ENCODE results near the gene FXYD5.
"Not testable (repeated sequence)": the region's sequence is repeated elsewhere in the genome, so short reads cannot be mapped to it uniquely, and the experiment has no call there.

Gene FXYD5

GRCh38 chr19:35138305-35138892 lies 16.1 kb upstream of the FXYD5 start, which contains the start of gene FXYD1:
FXYD1 (plus strand) TSS chr19:35138824; CDS start chr19:35140080, 1,256 bp downstream.
- no peak for DNase-seq

- DNase-seq = no peak
Observed at GRCh38 chr19:35140207-35140961, 14.2 kb upstream of the FXYD5 start.

DNA sequence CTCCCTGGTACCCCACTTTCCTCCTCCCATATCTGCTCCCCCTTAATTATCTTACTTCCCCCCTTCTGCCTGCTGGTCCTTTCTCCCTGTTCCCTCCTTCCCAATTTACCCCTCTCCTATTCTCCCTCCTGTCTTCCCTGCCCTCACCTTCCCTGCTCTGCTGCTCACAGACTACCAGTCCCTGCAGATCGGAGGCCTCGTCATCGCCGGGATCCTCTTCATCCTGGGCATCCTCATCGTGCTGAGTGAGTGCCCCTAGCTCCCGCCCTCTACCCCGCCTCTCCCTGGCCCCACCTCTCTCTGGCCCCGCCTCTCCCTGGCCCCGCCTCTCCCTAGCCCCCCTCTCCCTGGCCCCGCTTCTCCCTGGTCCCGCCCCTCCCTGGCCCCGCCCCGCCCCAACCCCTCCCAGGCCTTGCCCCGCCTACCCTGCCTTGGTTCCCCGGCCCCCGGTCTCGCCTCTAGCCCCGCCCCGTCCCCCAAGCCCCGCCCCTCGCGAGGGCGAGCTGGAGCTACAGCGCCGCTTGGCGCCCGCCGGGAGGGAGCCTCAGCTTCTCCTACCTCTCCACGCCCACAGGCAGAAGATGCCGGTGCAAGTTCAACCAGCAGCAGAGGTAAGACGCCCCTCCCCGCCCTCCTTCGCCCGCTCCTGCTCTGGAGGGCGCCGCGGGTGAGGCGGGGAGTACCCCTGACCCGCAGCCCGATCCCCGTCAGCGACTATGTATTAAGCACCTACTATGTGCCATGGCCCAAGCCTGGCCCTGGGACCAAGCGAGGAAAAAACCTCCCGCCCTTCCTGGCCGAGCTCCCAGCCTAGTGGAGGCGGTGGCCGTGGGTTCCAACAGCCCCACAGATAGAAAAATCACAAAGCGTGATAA lies 13.3 kb upstream of the FXYD5 start:
- DNase-seq = peak; percentile 88 to 97 (median 96)

DNA sequence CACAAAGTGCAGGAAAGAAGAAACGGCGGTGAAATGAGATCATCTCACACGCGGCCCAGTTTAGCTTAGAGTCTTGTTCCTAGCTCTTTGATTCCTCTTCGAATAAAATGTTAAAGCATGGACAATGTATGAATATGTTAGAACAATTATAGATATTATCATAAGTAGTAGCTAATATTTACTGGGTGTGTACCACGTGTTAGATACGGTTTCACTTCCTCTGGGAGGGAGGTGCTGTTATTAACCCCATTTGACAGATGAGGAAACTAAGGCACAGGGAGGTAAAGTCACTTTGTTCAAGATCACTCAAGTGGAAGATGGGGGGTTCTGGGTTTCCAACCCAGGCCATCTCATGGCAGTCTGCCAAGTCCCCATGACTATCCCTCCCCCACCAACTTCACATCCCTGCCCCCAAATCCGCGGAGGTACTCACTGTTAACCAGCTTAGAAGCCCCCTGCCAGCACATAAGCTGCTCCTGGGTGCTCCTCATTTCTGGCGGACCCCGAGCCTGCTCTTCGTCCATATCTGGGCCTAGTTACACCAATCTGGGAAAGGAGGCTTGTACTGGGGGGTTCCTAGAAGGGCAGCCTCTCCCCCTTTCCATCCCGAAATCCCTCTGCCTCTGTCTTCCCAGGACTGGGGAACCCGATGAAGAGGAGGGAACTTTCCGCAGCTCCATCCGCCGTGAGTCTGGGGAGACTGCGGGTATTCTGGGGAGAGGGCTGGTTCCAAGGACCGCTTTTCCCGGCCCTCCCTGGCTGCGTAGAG lies 12.5 kb upstream of the FXYD5 start:
- DNase-seq = peak in 1 of 5 experiments; percentile 34

DNA sequence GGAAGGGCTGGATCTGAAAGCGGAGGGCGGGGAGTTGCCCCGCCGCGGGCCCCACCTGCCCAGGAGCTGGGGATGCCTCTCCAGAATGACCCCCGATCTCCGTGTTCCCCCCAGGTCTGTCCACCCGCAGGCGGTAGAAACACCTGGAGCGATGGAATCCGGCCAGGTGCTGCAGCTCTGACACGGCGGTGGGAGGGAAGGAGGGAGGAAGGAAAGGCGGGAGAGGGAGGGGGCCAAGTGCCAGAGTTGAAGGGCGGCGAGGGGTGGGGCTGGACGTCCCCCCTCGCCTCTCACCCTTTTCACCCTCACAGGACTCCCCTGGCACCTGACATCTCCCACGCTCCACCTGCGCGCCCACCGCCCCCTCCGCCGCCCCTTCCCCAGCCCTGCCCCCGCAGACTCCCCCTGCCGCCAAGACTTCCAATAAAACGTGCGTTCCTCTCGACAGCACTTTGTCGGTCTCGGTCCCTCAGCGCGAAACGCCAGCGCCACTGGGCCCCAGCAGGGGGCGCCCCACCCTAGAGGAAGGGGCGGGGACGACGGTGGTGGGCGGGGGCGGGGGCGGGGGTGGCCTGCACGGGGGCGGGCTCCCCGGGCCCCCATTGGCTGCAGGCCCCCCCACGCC lies 11.8 kb upstream of the FXYD5 start:
- DNase-seq = peak; percentile 43 to 70 (median 59)

DNA sequence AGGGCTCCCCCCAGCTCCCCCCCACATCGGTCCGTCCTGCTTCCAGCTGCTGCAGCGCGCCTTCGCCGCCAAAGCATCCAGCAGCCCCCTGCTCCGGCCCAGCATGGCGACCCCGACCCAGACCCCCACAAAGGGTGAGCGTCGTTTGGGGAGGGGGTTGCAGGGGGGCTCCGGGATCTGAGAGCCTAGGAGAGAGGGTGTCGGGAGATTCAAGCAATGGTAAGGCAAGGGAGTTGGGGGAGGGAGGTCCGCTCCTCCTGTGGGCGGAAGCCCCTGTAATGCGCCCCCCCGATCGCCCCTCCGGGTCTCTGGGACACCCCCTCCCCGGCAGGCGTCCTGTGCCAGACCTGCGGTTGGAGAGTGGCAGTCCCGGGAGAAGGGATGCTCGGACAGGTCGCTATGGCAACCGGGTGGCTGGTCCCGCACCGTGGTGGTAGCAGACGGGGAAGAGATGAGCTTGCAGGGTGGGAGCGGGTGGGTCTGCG lies 11.3 kb upstream of the FXYD5 start, which contains the start of gene FXYD7:
FXYD7 (plus strand) TSS at position 25 of the 485 bp plus-strand sequence; CDS start at position 104, 79 bp downstream.
- DNase-seq = peak in 1 of 5 experiments; percentile 16

DNA sequence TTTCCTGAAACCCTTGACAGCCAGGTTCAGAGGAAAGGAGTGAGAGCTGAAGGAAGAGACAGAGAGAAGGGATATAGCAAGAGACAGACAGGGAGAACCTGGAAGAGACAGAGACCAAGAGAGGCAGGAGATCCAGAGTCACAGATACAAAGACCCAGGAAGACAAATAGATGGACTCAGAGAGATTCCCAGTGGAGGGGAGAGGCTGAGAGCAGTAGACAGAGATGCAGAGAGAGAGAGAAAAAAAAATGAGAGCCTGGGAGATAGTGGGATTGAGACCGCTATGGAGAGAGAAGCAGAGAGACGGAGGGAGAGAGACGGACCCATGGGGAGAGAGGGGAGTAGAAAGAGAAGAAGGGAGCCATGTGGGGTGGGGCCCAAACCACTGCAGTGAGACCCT lies 10.7 kb upstream of the FXYD5 start:
- DNase-seq = no peak

- DNase-seq = no peak
Observed at GRCh38 chr19:35144259-35144599, 10.3 kb upstream of the FXYD5 start.

GRCh38 chr19:35144600-35145436 lies 9.7 kb upstream of the FXYD5 start:
- DNase-seq = peak in 2 of 5 experiments; percentile 32 to 51

DNA sequence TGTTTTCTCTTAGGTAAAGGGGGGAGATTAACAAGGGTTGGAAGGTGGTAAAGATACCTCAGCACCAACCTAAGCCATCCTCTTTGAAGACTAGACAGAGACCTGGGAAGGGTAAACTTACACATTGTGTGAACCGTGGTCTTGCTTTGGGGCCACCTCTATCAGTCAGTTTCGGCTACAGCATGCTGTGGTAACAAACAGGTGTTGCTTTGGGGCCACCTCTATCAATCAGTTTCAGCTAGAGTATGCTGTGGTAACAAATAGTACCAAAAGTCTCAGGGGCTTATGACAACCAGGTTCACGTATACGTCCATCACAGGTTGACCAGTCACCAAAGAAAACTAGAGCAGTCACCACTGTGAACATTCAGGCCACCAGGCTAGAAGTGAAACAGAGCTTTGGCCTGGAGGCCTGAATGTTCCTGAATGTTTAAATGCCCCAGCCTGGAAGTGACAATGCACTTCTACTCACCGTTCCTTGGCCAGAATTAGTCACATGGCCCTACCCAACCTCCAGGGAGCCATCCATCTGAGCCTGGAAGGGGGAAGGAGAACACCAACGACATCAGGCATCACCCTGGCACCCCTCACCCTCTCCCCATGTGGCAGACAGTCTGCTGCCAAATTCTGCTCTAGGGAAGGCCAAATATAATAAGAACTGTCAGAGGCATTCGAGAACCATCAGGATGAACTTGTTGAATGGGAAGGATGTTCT lies 7.6 kb upstream of the FXYD5 start:
- no peak for DNase-seq

DNA sequence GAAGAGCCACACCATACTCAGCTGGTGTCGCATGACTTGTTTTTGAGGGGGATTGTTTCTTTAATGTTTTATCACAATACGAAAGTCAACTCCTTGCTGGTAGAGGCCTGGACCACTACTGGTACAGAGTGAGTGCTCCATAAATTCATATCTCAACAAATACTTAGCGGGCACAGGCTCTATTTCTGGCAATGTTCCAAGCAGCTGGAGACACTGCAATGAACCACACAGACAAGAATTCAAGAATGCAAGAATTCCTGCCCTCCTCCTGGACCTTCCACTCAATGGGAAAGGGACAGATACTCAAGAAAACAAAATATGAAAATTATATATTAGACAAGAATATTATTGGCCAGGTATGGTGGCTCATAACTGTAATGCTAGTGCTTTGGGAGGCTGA lies 5.1 kb upstream of the FXYD5 start:
- DNase-seq = no peak

GRCh38 chr19:35150445-35150844 lies 4.1 kb upstream of the FXYD5 start:
- DNase-seq = no peak

- no peak for DNase-seq
Observed at GRCh38 chr19:35151273-35152065, 3.1 kb upstream of the FXYD5 start.

DNA sequence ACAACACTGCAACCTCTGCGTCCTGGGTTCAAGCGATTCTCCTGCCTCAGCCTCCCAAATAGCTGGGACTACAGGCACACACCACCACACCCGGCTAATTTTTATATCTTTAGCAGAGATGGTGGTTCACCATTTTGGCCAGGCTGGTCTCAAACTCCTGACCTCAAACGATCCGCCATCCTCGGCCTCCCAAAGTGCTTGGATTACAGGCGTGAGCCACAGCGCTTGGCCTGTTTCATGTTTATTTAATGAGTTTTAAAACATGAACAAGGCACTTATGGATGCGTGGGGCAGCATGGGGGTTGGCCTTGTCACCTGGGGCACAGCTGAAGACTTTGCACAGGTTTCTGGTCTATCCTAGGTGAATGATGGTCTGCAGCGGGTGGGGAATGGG lies 1.4 kb upstream of the FXYD5 start:
- DNase-seq = not testable (repeated sequence)

GRCh38 chr19:35153701-35154524 lies 622 bp upstream of the FXYD5 start:
- DNase-seq = peak; percentile 47 to 79 (median 67)

DNA sequence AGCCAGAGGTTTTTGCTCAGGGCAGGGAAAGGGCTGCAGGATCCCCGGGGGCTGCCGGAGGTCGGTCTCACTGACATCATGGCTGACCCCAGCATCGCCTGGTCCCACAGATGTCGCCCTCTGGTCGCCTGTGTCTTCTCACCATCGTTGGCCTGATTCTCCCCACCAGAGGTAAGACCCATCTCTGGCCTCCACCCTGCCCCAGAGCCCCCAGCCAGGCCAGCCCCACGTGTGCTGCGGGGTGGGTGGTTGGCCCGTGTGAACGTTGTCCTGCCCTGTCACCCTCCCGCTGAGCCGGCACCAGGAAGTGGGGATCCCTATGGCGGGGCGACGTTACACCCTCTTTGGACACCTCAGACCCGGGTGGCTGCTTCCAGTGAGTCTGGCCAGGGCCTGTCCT lies 906 bp downstream of the FXYD5 start:
- peak in 1 of 5 experiments; percentile 43 for DNase-seq

GRCh38 chr19:35155981-35156672 lies 1.6 kb downstream of the FXYD5 start:
- DNase-seq = no peak

GRCh38 chr19:35156673-35157014 lies 2.1 kb downstream of the FXYD5 start:
- no peak for DNase-seq
